Activated T-cell treated with anti-CD3 and anti-CD28 coated beads, Interleukin-2, amount 50 U/mL, for 72 hours (primary cell): ENCODE measurements around the gene ZDHHC19. TPM values are rescaled to one million over a fixed set of nuclear protein-coding genes. Genes with fewer than 3 reads are reported as not detected.
"Not testable (repeated sequence)": the region's sequence is repeated elsewhere in the genome, so short reads cannot be mapped to it uniquely, and the experiment has no call there.

Source experiments
- ATAC-seq, 2 donors: fragments of 150-1000 bp; cut with Tn5 transposase; replicated peaks in 1 of 2; 2 replicates each; pipeline ENCODE4 v1.10.0; 2021; ENCODE audit warnings: moderate library complexity in 2 of 2, mild to moderate bottlenecking in 1 of 2
- DNase-seq, 2 donors: peaks; one replicate each; pipeline ENCODE4 v3.0.0; 2021 to 2022; ENCODE audit warnings: mixed read lengths in 1 of 2
- H3K27ac Mint-ChIP-seq: one replicate; pipeline ENCODE4 v1.8.0; 2022; ENCODE audit warnings: mild to moderate bottlenecking, moderate library complexity, mixed read lengths
- H3K27me3 Mint-ChIP-seq: one replicate; pipeline ENCODE4 v1.8.0; 2022; ENCODE audit warnings: low read depth, mixed read lengths
- H3K36me3 Mint-ChIP-seq, 2 donors: one replicate each; pipeline ENCODE4 v1.8.0; 2022; ENCODE audit warnings: mixed read lengths in 2 of 2, mild to moderate bottlenecking in 1 of 2; ENCODE audit not compliant: insufficient read depth in 2 of 2
- H3K4me1 Mint-ChIP-seq: one replicate; pipeline ENCODE4 v1.8.0; 2022; ENCODE audit warnings: low read depth, mixed read lengths
- H3K4me3 Mint-ChIP-seq, 2 donors: one replicate each; pipeline ENCODE4 v1.8.0; 2022; ENCODE audit warnings: mild to moderate bottlenecking in 2 of 2, mixed read lengths in 2 of 2, moderate library complexity in 2 of 2
- H3K9me3 Mint-ChIP-seq, 2 donors: one replicate each; pipeline ENCODE4 v1.8.0; 2022; ENCODE audit warnings: mixed read lengths in 2 of 2
- total RNA-seq, 2 donors: library from RNA; stranded (reverse); gene quantifications; one replicate each; pipeline ENCODE4 v1.2.3, GENCODE V29; 2022

Gene ZDHHC19
- total RNA-seq, 2 donors from 2014 or later = not detected

GRCh38 chr3:196192524-196193051 is 18.6 kb downstream of the ZDHHC19 start:
- peak overlapping the region; percentile 85 to 86 for H3K4me3 Mint-ChIP-seq
- peak in 1 of 2 donors; percentile 25 for DNase-seq
- peaks cover 48% of the 10 kb centered on the region for H3K4me1 Mint-ChIP-seq
- H3K36me3 Mint-ChIP-seq = no peaks in the 10 kb centered on the region
- no peaks in the 10 kb centered on the region for H3K27me3 Mint-ChIP-seq
- H3K9me3 Mint-ChIP-seq = no peaks in the 10 kb centered on the region
- peak overlapping the region; percentile 90 for H3K27ac Mint-ChIP-seq
- ATAC-seq = no peak

GRCh38 chr3:196192036-196192523 is 19.1 kb downstream of the ZDHHC19 start:
- peak overlapping the region; percentile 85 to 86 for H3K4me3 Mint-ChIP-seq
- peak; percentile 60 to 66 for DNase-seq
- H3K27ac Mint-ChIP-seq = peak overlapping the region; percentile 90
- H3K27me3 Mint-ChIP-seq = no peaks in the 10 kb centered on the region
- peak; percentile 52 to 72 for ATAC-seq
- no peaks in the 10 kb centered on the region for H3K36me3 Mint-ChIP-seq
- no peaks in the 10 kb centered on the region for H3K9me3 Mint-ChIP-seq
- H3K4me1 Mint-ChIP-seq = peaks cover 51% of the 10 kb centered on the region

GRCh38 chr3:196189566-196190347 is 21.4 kb downstream of the ZDHHC19 start:
- DNase-seq (no peak), ATAC-seq (no peak)
- Mint-ChIP-seq H3K27ac (no peak overlapping the region), H3K4me1 (peaks cover 49% of the 10 kb centered on the region), H3K9me3 (no peaks in the 10 kb centered on the region), H3K36me3 (no peaks in the 10 kb centered on the region), H3K27me3 (no peaks in the 10 kb centered on the region), H3K4me3 (no peak overlapping the region)

- no peak for DNase-seq
- ATAC-seq = no peak
- H3K4me3 Mint-ChIP-seq = peak overlapping the region; percentile 75 to 79
- H3K27ac Mint-ChIP-seq = peak overlapping the region; percentile 48
- H3K36me3 Mint-ChIP-seq = no peaks in the 10 kb centered on the region
- H3K4me1 Mint-ChIP-seq = peaks cover 52% of the 10 kb centered on the region
- no peaks in the 10 kb centered on the region for H3K9me3 Mint-ChIP-seq
- H3K27me3 Mint-ChIP-seq = no peaks in the 10 kb centered on the region
These were observed 24.3 kb downstream of the ZDHHC19 start for GRCh38 chr3:196186651-196187573.

GRCh38 chr3:196184881-196185280 is 26.3 kb downstream of the ZDHHC19 start:
- H3K27me3 Mint-ChIP-seq = no peaks in the 10 kb centered on the region
- DNase-seq (no peak), ATAC-seq (no peak)
- H3K4me3 Mint-ChIP-seq = no peak overlapping the region
- no peak overlapping the region for H3K27ac Mint-ChIP-seq
- no peaks in the 10 kb centered on the region for H3K36me3 Mint-ChIP-seq
- no peaks in the 10 kb centered on the region for H3K9me3 Mint-ChIP-seq
- H3K4me1 Mint-ChIP-seq = peaks cover 59% of the 10 kb centered on the region

GRCh38 chr3:196184169-196184432 is 27.1 kb downstream of the ZDHHC19 start:
- not testable (repeated sequence) for DNase-seq, ATAC-seq, H3K9me3 Mint-ChIP-seq, H3K27ac Mint-ChIP-seq, H3K36me3 Mint-ChIP-seq, H3K27me3 Mint-ChIP-seq, H3K4me3 Mint-ChIP-seq
- H3K4me1 Mint-ChIP-seq = peaks cover 67% of the 10 kb centered on the region

GRCh38 chr3:196181127-196181546 is 30.1 kb downstream of the ZDHHC19 start:
- Mint-ChIP-seq H3K4me1 (peaks cover 60% of the 10 kb centered on the region), H3K4me3 (peak overlapping the region; percentile 39 to 52), H3K27ac (peak overlapping the region; percentile 44), H3K27me3 (no peaks in the 10 kb centered on the region), H3K36me3 (no peaks in the 10 kb centered on the region), H3K9me3 (no peaks in the 10 kb centered on the region)
- DNase-seq (no peak), ATAC-seq (no peak)

GRCh38 chr3:196180346-196180745 is 30.9 kb downstream of the ZDHHC19 start:
- peak overlapping the region; percentile 98 for H3K27ac Mint-ChIP-seq
- H3K36me3 Mint-ChIP-seq = no peaks in the 10 kb centered on the region
- DNase-seq = no peak
- H3K4me3 Mint-ChIP-seq = peak overlapping the region; percentile 82 to 84
- no peaks in the 10 kb centered on the region for H3K27me3 Mint-ChIP-seq
- peaks cover 59% of the 10 kb centered on the region for H3K4me1 Mint-ChIP-seq
- no peak for ATAC-seq
- H3K9me3 Mint-ChIP-seq = no peaks in the 10 kb centered on the region

- no peaks in the 10 kb centered on the region for H3K27me3 Mint-ChIP-seq
- peak; percentile 90 to 93 for DNase-seq
- H3K4me1 Mint-ChIP-seq = peaks cover 59% of the 10 kb centered on the region
These were observed 31.6 kb downstream of the ZDHHC19 start for GRCh38 chr3:196179380-196180308.

GRCh38 chr3:196178993-196179379 is 32.2 kb downstream of the ZDHHC19 start:
- no peaks in the 10 kb centered on the region for H3K27me3 Mint-ChIP-seq
- peak overlapping the region; percentile 82 to 84 for H3K4me3 Mint-ChIP-seq
- peak overlapping the region; percentile 98 for H3K27ac Mint-ChIP-seq
- H3K36me3 Mint-ChIP-seq = no peaks in the 10 kb centered on the region
- H3K4me1 Mint-ChIP-seq = peaks cover 55% of the 10 kb centered on the region
- H3K9me3 Mint-ChIP-seq = no peaks in the 10 kb centered on the region
- DNase-seq (no peak), ATAC-seq (no peak)

More at GRCh38 chr3:196179380-196180308, 31.6 kb downstream of the ZDHHC19 start:
- peak overlapping the region; percentile 98 for H3K27ac Mint-ChIP-seq
- H3K4me3 Mint-ChIP-seq = peak overlapping the region; percentile 82 to 84
- peak; percentile 82 for ATAC-seq
- H3K9me3 Mint-ChIP-seq = no peaks in the 10 kb centered on the region
- no peaks in the 10 kb centered on the region for H3K36me3 Mint-ChIP-seq

- Mint-ChIP-seq H3K4me1 (peaks cover 44% of the 10 kb centered on the region), H3K36me3 (no peaks in the 10 kb centered on the region), H3K27ac (no peak overlapping the region), H3K4me3 (no peak overlapping the region), H3K9me3 (no peaks in the 10 kb centered on the region), H3K27me3 (no peaks in the 10 kb centered on the region)
- ATAC-seq = no peak
- DNase-seq = no peak
These were observed 33.2 kb downstream of the ZDHHC19 start for GRCh38 chr3:196177967-196178366.

GRCh38 chr3:196177567-196177966 is 33.6 kb downstream of the ZDHHC19 start:
- H3K9me3 Mint-ChIP-seq = no peaks in the 10 kb centered on the region
- H3K4me1 Mint-ChIP-seq = peaks cover 40% of the 10 kb centered on the region
- H3K36me3 Mint-ChIP-seq = no peaks in the 10 kb centered on the region
- no peak for ATAC-seq
- no peak overlapping the region for H3K4me3 Mint-ChIP-seq
- no peak overlapping the region for H3K27ac Mint-ChIP-seq
- H3K27me3 Mint-ChIP-seq = no peaks in the 10 kb centered on the region
- no peak for DNase-seq
